Stomach smooth muscle (tissue), 2 donors: ENCODE data around the gene C19orf85.

ENCODE experiments used
- H3K27ac ChIP-seq: one replicate; pipeline ENCODE4 v1.7.0; 2013; ENCODE audit warnings: mild to moderate bottlenecking, low read length, inconsistent platforms
- H3K27me3 ChIP-seq, 2 donors: one replicate each; pipeline ENCODE4 v1.7.0; 2013; ENCODE audit warnings: low read length in 2 of 2; ENCODE audit not compliant: insufficient read depth in 2 of 2, control insufficient read depth in 1 of 2
- H3K36me3 ChIP-seq, 2 donors: one replicate each; pipeline ENCODE4 v1.7.0; 2013; ENCODE audit warnings: low read length in 2 of 2; ENCODE audit not compliant: control insufficient read depth in 2 of 2, insufficient read depth in 2 of 2
- H3K4me1 ChIP-seq: one replicate; pipeline ENCODE4 v1.7.0; 2013; ENCODE audit warnings: low read length; ENCODE audit not compliant: control insufficient read depth, insufficient read depth
- H3K4me3 ChIP-seq, 2 donors: one replicate each; pipeline ENCODE4 v1.7.0; 2013; ENCODE audit warnings: low read length in 2 of 2
- H3K9ac ChIP-seq, 2 donors: one replicate each; pipeline ENCODE4 v1.7.0; 2013; ENCODE audit warnings: low read length in 2 of 2, mild to moderate bottlenecking in 1 of 2
- H3K9me3 ChIP-seq, 2 donors: one replicate each; pipeline ENCODE4 v1.7.0; 2013; ENCODE audit warnings: low read length in 2 of 2; ENCODE audit not compliant: control insufficient read depth in 2 of 2
- donor health status: healthy.
- donor health status: Pancreatic carcinoma.

Gene C19orf85

GRCh38 chr19:55482156-55482961, 17.8 kb upstream of the C19orf85 start:
- Histone ChIP-seq H3K4me1 (peaks cover 44% of the 10 kb centered on the region), H3K9me3 (no peaks in the 10 kb centered on the region), H3K4me3 (no peak overlapping the region), H3K36me3 (peaks cover 0 to 2% of the 10 kb centered on the region in 2 donors), H3K27ac (no peak overlapping the region), H3K27me3 (no peaks in the 10 kb centered on the region), H3K9ac (no peak overlapping the region)

- Histone ChIP-seq H3K4me1 (peaks cover 38% of the 10 kb centered on the region), H3K36me3 (peaks cover 0 to 2% of the 10 kb centered on the region in 2 donors), H3K9me3 (no peaks in the 10 kb centered on the region), H3K27me3 (no peaks in the 10 kb centered on the region), H3K27ac (no peak overlapping the region), H3K4me3 (no peak overlapping the region), H3K9ac (no peak overlapping the region)
Measured at GRCh38 chr19:55481794-55482155, 17.2 kb upstream of the C19orf85 start.

- H3K27ac ChIP-seq, result no peak overlapping the region
- no peaks in the 10 kb centered on the region for H3K27me3 ChIP-seq
- no peak overlapping the region for H3K9ac ChIP-seq
- peaks cover 34% of the 10 kb centered on the region for H3K4me1 ChIP-seq
- H3K9me3 ChIP-seq, result no peaks in the 10 kb centered on the region
- no peak overlapping the region for H3K4me3 ChIP-seq
- peaks cover 0 to 2% of the 10 kb centered on the region in 2 donors for H3K36me3 ChIP-seq
Measured at GRCh38 chr19:55481148-55481793, 16.7 kb upstream of the C19orf85 start.

GRCh38 chr19:55479451-55480230, 15.1 kb upstream of the C19orf85 start:
- no peak overlapping the region for H3K4me3 ChIP-seq
- H3K27ac ChIP-seq, result no peak overlapping the region
- no peaks in the 10 kb centered on the region for H3K27me3 ChIP-seq
- H3K9ac ChIP-seq, result no peak overlapping the region
- H3K4me1 ChIP-seq, result peaks cover 28% of the 10 kb centered on the region
- H3K9me3 ChIP-seq, result no peaks in the 10 kb centered on the region
- peaks cover 0 to 2% of the 10 kb centered on the region in 2 donors for H3K36me3 ChIP-seq

GRCh38 chr19:55479045-55479444, 14.5 kb upstream of the C19orf85 start:
- Histone ChIP-seq H3K9ac (no peak overlapping the region), H3K27me3 (no peaks in the 10 kb centered on the region), H3K4me3 (no peak overlapping the region), H3K27ac (no peak overlapping the region), H3K36me3 (peaks cover 0 to 2% of the 10 kb centered on the region in 2 donors), H3K9me3 (no peaks in the 10 kb centered on the region), H3K4me1 (peaks cover 22% of the 10 kb centered on the region)

- H3K27me3 ChIP-seq, result no peaks in the 10 kb centered on the region
- H3K4me3 ChIP-seq, result no peak overlapping the region
- no peak overlapping the region for H3K9ac ChIP-seq
- H3K36me3 ChIP-seq, result peaks cover 0 to 2% of the 10 kb centered on the region in 2 donors
- H3K9me3 ChIP-seq, result no peaks in the 10 kb centered on the region
- H3K27ac ChIP-seq, result no peak overlapping the region
- peaks cover 21% of the 10 kb centered on the region for H3K4me1 ChIP-seq
Measured at GRCh38 chr19:55478364-55478763, 13.8 kb upstream of the C19orf85 start.

- no peak overlapping the region for H3K9ac ChIP-seq
Measured at GRCh38 chr19:55477905-55478304, 13.4 kb upstream of the C19orf85 start.

GRCh38 chr19:55476100-55476775, 11.7 kb upstream of the C19orf85 start, which contains the start of gene ZNF628:
Gene ZNF628 (plus strand): TSS chr19:55476617. CDS start chr19:55479911, 3,294 bp downstream.
- H3K27me3 ChIP-seq, result no peaks in the 10 kb centered on the region
- peaks cover 21% of the 10 kb centered on the region for H3K4me1 ChIP-seq
- peak within 1 kb of the TSS; percentile 80 to 97 for H3K4me3 ChIP-seq
- H3K36me3 ChIP-seq, result no peaks in the 10 kb centered on the region
- no peaks in the 10 kb centered on the region for H3K9me3 ChIP-seq
- H3K27ac ChIP-seq, result peak within 1 kb of the TSS; percentile 76
- peak within 1 kb of the TSS; percentile 53 to 62 for H3K9ac ChIP-seq

More at GRCh38 chr19:55477905-55478304, 13.4 kb upstream of the C19orf85 start:
- Histone ChIP-seq H3K36me3 (peaks cover 0 to 2% of the 10 kb centered on the region in 2 donors), H3K4me1 (peaks cover 21% of the 10 kb centered on the region), H3K27ac (no peak overlapping the region), H3K27me3 (no peaks in the 10 kb centered on the region), H3K4me3 (peak overlapping the region; percentile 80 to 97), H3K9me3 (no peaks in the 10 kb centered on the region)

- Histone ChIP-seq H3K4me3 (no peak overlapping the region), H3K4me1 (peaks cover 21% of the 10 kb centered on the region), H3K36me3 (no peaks in the 10 kb centered on the region), H3K27me3 (no peaks in the 10 kb centered on the region), H3K27ac (no peak overlapping the region), H3K9ac (no peak overlapping the region), H3K9me3 (no peaks in the 10 kb centered on the region)
Measured at GRCh38 chr19:55474269-55475265, 10.0 kb upstream of the C19orf85 start.
